NOMO-1 treated with dmso at 0.1 percent for 144 hours (cell line): ENCODE measurements around the gene BTBD3.

Experiments
- DNase-seq: peaks from one replicate; lab custom pipeline; 2025; ENCODE audit not compliant: unreplicated experiment; lab: John Stamatoyannopoulos, UW

Gene BTBD3

GRCh38 chr20:11917663-11918062 lies at the start of gene BTBD3:
Gene BTBD3 (plus strand): TSS chr20:11917893. CDS start chr20:11918276, 383 bp downstream.
- DNase-seq: no peak

DNA sequence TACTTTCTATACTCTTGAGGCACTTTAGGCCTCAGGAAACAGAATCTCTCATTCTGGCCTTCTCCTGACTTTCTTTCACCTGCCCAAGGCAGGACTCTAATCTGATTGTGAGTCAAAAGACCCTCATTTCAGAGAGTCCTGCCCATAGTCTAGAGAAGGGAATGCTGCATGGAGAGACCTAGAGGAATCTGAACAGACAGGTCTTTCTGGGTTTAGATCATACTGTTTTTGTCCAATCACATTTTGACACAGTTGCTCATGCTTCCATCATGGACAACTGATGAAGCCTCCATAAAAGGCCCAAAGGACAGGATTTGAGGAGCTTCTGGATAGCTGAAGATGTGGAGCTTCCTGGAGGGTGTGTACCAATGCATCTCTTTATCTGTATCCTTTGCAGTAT lies 48.1 kb upstream of the BTBD3 start:
- DNase-seq: no peak

DNA sequence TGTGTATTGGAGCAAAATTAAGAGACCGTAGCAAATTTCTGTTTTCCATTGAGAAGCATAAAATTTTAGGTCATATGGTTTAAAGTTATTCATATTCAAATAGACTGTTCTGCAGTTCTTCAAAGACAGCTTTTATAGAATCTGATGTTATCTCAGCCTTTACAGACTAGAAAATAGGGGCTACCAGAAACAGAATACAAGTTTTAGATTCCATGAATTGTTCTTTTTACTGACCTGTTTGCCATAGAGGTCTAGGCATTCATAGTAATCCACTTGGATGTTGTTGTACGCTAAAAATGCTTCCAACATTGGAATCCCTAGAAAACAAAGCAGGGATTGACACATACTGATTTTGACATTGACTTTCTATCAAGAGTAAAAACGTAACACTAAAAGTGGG lies 47.3 kb upstream of the BTBD3 start:
- DNase-seq: no peak

DNA sequence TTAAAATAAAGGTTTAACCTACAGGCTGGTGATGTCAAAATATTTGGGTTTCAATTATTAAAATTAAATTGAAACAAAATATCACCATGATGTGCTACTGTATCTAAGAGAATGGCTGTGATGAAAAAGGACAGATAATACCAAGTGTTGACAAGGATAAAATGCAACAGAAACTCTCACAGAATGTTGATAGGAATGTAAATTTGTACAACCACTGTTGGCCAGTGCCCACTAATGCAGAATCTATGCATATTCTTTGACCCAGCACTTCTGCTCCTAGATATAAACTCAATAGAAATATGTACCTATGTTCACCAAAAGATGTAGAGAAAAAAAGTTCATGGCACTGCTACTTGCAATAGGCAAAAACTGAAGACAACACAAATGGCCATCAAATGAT lies 41.1 kb upstream of the BTBD3 start:
- DNase-seq: no peak

DNA sequence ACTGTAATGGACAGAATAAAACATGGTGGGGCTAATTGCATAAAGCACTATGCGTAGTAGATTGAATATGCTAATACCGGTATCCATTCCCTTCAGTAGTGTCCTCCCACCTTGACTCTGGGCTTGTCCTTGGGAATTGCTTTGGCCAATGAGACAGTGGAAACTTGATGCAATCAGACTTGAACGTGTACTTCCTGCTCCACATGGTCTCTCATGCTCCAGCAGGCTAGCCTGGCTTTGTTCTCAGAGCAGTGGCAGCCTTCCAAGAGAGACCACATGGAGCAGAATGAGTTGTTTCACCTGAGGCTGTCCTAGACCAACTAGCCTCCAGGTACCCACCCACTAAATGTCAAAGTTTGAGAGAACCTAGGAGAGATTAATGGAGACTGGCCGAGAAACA lies 37.0 kb upstream of the BTBD3 start:
- DNase-seq: no peak

- no peak for DNase-seq
These were observed 36.2 kb upstream of the BTBD3 start for GRCh38 chr20:11881449-11881848.

- DNase-seq: no peak
These were observed 35.0 kb upstream of the BTBD3 start for GRCh38 chr20:11882651-11883050.

GRCh38 chr20:11888648-11889047 lies 29.0 kb upstream of the BTBD3 start:
- DNase-seq: no peak

DNA sequence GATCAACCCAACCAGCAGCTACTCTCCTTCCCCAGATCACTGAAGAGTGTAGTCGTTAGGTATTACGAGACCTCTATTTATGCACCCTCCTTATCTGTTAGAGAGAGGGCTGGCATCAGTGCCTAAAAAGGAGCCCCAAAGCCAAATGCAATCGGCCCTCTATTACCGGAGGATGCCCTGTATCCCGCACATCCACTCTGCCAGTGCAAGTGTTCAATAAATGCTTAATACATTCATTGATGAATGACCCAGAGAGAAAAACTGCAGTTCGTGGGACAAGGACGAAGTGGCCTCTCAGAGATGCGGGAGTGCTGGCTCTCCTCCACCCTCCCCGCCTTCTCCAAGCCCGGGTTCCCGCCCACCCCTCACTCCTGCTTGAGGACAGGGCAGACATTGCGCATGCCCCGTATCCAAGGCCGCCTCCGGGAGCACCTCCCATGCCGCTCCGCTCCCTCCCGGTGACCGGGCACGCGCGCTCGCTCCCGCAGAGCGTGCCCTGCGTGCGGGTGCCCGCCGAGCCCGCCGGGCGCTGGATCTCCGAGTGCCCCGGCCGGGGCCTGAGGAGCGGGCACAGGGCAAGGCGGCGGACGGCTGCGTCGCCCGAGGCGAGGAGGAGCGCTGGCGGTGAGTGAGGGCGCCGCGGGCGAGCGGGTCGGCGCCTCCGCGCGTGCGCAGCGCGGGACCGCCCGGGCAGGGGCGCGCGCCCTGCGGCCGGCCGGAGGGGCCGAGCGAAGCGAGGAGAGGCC lies 27.2 kb upstream of the BTBD3 start:
- DNase-seq: peak; percentile 58

GRCh38 chr20:11891077-11891775 lies 26.5 kb upstream of the BTBD3 start:
- DNase-seq: peak; percentile 9

GRCh38 chr20:11891776-11892545 lies 25.7 kb upstream of the BTBD3 start:
- DNase-seq: peak; percentile 20

DNA sequence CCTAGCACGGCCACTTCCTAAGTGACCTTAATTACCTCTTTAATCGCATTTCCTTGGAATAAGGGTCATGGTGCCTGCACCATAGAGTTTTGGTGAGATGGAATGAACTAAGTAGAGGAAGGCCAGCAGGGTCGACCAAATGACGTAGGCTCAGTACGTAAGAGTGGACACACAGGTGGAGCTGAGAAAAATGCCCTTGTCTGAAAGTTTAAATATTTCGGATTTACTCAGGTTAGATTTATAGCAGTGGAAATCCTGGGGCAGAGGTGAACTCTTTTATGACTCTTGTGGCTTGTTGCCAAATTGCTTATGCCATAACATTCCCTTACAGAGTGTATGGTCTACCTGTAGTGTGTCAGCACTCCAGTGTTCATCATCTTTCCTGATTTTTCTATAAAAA lies 23.6 kb upstream of the BTBD3 start:
- no peak for DNase-seq

- no peak for DNase-seq
These were observed 21.8 kb upstream of the BTBD3 start for GRCh38 chr20:11895861-11896387.

DNA sequence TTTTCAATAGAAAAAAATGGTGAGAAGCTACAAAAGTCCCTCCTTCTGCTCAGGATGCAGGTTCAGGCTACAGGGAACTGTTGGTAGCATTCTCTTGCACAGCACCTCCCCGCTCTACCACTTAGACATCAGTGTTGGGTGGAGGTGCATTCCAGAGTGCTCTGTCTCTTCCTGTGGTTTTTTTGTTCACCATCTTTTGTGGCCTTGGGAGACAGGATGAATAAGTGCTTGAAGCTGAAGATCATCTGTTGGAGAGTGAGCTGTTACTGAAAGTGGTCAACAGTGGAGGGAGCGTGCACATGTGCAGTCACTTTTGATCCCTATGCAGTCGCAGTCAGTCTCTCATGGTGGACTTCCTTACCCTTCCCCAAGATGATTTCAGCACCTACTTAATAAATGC lies 16.6 kb upstream of the BTBD3 start:
- no peak for DNase-seq

- no peak for DNase-seq
These were observed 15.4 kb upstream of the BTBD3 start for GRCh38 chr20:11902285-11902697.

- no peak for DNase-seq
These were observed 12.1 kb upstream of the BTBD3 start for GRCh38 chr20:11905460-11906179.

GRCh38 chr20:11906626-11907480 lies 10.8 kb upstream of the BTBD3 start:
- no peak for DNase-seq

DNA sequence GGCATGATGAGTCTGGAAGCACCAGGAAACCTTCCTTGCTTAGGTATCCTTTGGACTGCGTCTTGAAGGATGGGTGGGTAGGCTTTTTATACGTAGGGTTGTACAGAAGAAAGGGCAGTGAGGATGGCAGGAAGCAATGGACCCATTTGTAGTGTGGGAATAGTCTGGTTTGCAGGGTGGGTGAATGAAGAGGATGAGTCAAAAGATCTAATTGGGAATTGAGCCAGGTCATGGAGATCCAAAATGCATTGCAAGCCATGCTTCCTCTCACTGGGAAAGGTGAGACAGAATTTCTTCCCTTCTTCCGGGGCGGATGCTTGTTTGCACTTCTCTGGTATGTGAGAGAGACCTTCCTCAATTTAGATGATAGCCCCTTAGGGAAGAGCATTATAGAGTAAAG lies 10.1 kb upstream of the BTBD3 start:
- DNase-seq: no peak

GRCh38 chr20:11912013-11912658 lies 5.6 kb upstream of the BTBD3 start:
- no peak for DNase-seq
